ENCODE data around the gene GALNT10.

Gene GALNT10

DNA sequence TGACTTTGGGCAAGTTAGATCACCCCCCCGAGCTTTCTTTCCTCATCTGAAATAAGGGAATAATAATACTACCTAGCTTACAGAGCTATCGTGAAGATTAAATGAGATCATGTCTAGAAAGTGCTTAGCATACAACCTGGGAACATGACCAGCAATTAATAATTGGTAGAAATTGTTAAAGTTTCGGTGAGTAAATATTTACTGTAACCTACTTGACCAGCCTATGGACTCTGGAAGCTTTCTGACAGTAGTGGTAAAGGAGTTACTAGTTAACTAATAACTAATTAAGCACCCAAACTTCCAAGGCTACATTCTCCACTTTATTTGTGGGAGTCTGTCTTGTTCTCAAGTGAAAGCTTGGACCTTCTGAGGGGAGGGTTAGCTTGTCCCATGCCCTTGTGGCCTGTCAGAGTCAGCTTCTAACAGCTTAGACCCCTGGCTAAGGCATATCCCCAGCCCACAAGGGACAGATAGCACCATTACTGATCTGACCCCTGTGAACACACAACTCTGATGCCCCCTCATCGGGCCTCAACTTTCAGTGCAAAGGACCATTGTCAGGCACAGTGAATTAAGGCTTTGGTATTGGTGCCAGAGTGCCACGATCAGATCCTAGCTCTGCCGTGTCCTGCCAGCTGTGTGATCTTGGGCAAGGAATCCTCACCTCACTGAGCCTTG, 196.6 kb downstream of the GALNT10 start:
- DNase-seq = no peak

DNA sequence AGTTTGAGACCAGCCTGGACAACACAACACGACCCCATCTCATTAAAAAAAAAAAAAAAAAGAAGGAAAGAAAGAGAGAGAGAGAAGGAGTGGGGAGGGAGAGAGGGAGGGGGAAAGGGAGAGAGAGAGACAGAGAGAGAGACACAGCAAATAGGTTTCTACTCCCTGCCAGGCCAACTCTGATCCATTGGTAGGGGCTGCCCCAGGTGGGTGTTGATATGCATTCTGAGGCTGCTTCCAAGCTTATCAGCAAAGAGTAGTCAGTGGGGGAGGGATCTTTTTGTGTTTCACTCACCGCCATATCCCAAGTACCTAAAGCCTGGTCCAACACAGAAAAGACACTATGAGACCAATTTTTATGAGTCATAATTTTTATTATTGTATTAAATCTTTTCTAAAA, 198.3 kb downstream of the GALNT10 start:
- DNase-seq = no peak

DNA sequence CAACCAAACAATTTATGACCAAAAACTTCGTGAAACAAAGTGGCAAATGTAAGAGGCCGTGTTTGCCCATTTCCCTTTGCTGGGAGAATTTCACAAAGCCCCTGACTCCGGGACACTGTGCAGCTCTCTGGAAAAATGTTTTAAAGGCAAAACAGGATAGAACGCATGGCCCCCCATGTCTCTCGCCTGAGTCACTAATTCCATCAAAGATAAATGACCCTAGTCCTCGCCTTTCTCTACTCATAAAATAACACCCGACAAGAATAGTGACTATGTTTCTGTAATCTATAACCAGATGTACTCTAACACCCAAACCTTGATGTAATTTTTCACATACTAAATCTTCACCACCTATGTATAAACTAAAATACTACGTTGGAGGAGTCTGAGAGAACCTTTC, 199.6 kb downstream of the GALNT10 start:
- DNase-seq = no peak

DNA sequence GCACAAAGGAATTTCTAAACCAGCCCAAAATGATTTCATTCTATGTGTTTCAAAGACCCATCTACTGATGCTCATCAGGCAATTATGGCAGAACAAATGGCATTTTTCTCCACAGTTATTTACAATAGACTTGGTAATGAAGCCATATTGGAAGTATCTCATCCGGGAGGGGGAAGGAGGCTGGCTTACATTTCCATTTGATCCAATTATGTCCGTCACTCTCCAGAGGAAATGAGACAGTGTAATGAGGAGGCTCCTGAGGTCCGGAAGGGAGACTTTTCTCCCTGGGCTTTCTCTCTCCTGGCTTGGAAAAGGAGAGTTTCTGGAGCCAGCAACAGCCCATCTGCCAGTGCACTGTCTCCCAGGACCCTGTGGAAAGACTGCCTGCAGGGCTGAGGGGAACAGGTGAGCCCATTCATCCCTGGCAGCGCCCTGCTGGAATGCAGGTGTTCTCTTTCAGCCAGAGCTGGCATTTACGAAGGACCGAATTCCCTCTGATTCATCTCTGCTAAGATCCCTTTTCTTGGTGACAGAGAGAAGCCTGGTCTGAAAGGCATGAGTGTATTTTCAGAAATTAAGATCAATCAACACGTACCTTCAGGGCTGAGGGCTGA, 200.3 kb downstream of the GALNT10 start:
- DNase-seq = no peak

DNA sequence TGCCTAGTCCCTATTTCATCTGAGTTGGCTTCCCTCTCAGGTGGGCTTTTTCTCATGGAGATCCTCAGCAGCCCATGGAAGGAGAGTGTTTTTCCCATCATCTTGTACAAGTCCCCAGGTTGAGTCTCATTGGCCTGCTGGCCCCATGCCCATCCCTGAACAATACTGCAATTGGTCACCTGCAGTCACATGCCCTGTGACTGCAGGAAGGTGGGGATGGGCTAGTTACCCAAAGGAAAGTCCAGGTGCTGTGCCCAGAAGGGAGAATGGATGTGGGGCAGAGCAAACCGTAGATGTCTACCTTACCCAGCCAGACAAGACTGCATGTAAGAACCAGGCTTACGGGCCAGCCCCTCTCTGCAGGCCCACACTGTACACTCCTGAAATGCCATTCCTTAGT, 201.3 kb downstream of the GALNT10 start:
- DNase-seq = no peak

DNA sequence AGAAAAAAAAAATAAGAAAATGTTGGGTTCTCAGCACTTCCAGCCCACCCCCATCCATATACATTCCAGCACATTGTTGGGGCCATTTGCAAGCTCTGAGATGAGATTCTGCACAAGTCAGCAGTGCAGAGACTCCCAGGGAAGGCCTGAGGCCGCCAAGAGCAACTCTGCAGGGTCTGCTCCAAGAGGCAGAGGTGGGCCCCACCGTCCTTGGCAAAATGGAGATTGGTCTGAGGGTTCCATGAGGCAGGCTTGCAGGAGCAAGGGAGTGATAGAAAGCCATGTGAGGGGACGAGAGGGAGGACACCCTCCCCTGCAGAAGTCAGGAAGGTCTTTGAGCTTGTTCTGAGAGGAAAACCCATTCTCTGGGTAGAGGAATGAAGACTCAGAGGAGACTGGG, 203.3 kb downstream of the GALNT10 start:
- no peak for DNase-seq

DNA sequence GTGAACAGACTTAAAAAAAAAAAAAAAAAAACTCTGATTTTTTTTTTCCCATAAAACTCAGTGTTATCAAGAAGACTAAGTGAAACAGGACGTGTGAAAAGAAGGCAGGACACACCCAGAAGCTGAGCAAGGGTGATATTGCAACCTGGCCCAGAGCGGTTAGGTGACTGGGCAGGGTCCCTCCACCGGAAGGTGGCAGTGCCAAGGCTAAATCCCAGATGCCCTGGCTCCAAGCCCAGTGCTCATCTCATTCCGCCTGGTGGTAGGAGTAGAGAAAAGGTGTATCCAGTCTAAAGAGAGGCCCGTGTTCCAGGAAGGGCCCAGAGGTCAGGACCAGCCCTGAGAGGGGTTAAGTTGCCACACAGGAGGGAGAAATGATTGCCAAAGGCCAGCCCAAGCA, 203.8 kb downstream of the GALNT10 start:
- DNase-seq = no peak

DNA sequence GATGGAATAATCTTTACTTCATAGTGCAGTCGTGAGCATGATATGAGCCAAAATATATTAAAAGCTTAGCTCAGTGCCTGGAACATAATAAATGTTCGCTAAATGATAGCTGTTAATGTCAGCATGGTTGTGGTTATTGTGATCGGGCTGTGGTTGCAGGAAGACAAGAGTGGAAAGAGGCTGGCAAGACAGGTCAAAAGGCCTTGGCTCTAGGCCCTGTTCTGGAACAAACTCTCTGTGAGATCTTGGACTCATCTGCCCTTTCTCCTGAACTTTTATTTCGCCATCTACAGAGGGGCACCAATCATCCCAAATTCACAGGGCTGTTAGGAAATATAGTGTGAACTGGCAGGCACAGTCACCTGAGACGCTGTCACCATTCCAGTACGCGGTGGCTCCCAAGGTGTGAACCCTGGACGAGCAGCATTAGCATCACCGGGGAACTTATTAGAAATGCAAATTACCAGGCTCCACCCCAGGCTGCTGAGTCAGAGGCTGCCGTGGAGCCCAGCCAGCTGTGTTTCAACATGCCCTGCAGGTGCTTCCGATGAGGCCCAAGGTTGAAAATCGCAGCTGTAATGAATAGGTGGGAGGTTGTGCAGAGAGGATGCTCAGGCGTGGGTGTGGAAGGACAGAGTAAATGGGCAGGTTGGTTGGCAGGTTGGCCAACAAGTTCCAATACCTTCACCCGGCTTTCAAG, 205.0 kb downstream of the GALNT10 start:
- no peak for DNase-seq

DNA sequence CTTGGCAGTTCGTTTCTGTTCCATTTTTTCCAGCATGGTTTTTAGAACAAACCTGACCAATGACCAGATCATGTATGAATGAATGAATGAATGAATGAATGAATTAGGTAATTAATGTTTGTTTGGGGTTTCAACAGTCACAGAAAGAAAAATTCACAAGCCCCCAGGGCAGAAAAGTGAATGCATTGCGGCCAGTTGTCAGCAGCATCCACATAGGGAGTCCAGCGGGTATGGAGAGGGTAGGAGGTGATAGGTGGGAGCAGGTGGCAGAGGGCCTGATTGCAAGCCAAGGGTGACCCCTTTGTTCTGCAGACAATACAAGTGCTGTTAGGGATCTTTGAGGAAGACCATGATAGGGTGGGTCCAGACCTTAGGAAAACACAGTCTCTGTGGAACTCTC, 205.6 kb downstream of the GALNT10 start:
- DNase-seq = no peak

DNA sequence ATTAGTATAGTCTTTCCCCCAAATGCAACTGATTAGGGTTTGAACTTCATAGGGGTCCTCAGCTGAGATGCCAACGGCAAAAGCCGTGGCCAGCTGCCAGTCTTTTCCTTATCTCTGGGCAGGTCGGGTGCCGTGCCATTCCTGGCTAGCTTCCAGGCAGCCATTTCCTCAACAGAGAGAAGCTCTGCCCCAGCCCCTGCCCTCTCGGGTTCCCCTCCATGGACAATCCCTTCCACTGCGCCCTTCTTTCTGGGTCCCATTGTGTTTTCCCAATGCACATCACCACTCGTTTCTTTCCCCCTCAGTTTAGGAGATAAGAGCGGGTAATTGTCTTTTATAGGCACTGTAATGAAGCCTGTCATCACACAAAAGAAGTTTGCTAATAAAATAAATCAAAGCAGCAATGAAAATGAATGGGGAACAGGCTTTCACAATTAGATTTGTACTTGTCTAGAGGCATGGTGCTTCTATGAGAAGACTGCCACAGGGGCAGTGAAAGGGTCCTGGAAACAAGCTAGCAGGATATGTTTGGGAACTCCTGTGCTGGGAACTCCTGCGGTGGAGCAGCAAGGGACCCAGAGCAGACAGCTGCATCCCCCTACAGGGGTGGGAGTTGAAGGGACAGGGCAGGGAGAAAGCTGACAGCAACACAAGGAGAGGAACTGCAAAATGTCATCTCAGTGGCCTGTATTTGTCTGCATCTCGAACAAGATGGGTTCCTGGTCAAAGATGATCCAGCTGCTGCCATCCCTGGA, 207.3 kb downstream of the GALNT10 start:
- DNase-seq = no peak

DNA sequence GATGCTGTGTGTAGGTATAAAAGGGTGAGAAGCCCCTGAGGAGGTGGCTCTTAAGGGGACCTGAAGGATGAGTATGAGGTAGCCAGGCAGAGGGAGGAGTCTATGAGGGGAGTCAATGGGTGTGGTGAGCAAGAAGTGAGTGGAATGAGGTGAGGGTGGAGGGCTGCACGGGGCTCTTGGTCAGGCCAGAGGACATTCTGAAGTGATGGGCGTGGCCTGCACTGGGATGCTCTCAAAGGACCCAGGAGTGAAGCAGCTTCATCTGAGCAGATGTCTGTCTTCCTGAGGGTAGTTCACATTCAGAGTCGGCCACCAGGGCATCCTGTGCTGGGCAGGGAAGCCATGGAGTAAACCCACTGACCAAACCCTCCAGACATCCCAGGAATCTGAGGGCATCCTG, 210.1 kb downstream of the GALNT10 start:
- no peak for DNase-seq

DNA sequence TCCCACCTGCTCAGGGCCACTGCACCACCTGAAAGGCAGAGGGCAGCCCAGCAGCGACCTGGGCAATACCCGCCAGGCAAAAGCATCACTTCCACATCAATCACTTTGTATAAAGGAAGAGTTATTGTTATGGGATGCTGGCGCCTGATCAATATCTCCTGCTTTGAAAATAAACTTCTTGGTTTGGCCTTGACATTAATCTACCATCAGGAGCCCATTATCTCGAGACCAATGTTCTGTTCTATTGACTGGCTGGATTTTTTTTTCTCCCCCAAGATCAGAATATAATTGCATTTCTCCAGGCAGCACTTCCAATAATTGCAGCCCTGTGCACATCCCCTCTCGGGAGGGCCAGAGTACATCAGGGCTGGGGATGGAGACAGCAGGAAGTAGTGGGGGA, 210.8 kb downstream of the GALNT10 start:
- no peak for DNase-seq

DNA sequence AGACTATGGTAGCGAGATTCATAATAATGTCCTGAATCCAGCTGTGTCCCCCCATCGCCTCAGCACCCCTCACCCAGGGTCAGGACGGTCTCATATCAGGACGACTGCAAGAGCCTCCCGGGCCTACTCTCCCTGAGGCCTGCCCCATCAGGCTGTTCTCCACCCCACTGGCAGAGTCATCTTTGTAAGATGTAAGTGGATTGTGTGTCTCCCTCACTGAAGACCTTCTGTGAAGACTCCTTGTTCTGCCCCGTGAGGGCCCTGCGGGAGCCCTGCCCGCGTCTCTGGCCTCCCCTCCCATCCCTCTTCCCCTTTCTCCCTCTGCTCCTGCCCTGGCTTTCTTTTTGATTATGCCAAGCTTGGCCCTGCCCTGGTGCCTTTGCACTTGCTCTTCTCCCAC, 211.4 kb downstream of the GALNT10 start:
- DNase-seq = no peak

DNA sequence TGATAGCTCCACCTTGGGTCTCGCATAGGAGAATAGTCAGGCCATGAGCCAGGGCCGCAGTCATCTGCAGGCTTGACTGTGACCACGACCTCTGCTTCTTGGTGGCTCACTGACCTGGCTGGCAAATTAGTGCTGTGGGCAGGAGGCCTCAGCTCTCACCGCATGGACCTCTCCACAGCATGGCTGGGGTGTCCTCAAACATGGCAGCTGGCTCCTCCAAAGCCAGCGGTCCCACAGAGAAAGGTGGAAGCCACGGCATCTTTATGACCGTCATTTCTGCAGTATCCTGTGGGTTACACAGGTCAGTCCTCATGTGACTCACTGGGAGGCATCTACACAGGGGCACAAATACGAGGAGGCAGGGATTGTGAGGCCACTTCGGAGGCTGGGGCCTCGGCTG, 212.1 kb downstream of the GALNT10 start:
- no peak for DNase-seq

DNA sequence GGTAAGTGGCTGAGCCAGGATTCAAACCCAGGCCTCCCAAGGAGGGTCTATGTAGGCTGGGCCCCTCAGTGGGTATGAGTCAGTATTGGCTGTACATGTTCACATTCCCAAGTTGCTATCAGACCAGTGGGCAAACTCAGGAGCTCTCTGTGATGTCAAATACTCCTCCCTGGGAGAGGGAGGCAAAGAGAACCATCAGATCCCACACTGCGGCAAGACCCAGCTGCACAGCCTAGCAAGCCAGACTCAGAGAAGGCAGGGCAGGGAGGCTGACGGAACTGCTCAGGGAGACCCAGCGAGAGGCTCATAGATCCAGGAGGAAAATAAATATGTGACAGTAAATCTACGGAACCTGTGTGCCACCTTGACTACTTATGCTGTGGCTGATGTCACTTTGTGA, 212.7 kb downstream of the GALNT10 start:
- DNase-seq = no peak

DNA sequence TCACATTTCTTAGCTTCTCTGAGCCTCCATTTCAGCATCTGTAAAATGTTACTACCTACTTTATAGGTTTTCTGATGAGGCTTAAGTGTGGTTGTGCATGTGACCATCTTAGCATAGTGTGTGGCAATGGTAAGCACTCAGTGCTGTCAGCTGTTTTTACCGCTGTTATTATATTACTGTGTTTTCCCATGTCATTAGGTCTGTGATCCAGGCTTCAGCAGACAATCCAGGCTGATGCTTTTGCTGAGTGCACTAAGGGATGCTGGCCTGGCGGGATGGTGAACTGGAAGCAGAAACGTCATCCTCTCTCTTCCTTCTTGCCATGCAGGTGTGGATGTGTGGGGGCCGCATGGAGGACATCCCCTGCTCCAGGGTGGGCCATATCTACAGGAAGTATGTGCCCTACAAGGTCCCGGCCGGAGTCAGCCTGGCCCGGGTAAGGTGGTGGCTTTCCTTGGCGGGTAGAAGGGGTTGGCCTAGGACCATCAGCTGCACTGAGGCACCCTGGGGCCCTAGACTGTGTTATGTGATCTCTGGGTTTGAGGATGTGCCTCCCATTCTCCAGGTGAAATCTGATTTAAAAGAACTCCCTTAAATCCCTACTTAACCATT, 213.3 kb downstream of the GALNT10 start:
- DNase-seq = no peak

DNA sequence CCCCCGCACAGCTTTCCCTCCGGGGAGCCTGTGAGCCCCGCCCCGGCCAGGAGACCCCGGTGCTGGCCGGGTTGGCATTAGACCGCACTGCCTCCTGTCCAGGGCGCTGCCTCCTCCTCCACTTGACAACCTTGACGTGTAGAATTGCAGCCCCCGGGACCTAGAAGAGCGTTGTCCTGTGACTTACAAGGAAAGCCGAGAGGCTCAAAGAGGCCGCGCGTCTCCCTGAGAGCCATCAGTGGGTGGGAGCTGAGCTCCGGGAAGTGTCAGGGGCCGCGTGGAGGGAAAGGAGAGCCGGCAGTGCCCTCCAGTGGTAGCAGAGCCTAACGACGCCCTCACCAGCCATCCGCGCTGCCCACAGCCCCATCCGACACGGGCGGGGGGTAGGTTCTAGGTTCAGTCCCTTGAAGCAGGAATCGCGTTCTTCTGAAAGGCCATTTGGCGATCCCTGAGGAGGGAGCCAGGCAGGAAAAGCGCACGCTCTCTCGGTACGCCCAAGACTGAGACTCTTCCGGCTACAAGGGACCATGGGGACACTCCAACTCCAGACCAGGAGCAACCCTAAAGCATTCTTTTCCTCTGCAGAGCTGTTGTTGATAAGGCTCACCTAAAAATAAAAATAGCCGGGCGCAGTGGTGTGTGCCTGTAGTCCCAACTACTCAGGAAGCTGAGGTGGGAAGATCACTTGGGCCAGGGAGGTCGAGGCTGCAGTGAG, 214.7 kb downstream of the GALNT10 start:
- DNase-seq = peak; percentile 48 to 49

DNA sequence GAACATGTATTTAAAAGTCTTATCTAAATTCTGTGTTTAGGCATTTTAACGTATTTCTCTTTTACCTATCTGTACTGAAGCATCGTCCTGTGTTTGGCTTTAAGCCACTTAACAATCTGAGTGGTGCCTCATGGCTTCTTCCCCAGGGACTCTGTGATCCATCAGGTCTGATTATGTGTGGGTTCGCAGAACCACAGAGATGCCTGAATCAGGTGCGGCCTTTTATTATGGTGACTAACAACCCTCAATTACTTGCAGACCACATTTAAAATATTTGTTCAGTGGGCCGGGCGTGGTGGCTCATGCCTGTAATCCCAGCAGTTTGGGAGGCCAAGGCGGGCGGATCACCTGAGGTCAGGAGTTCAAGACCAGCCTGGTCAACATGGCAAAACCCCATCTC, 215.7 kb downstream of the GALNT10 start:
- DNase-seq = no peak

DNA sequence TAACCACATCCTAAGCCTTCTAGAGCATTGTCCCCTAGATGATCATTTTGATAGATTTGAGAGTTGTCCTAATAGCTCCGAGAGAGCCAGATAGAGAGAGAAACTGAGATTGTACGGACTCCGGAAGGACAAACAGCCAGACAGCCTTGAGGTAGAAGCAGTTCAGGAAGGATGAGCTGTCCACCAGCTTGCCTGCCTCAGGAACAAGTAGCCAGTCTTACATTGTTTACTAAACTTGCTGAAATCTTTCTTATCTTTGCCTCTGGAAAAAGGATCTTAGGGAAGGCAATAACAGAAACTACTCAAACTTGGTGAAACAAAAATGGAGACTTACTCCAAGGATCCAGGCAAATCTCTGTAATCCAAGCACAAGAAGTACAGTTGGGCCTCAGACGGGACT, 216.3 kb downstream of the GALNT10 start:
- DNase-seq = no peak

DNA sequence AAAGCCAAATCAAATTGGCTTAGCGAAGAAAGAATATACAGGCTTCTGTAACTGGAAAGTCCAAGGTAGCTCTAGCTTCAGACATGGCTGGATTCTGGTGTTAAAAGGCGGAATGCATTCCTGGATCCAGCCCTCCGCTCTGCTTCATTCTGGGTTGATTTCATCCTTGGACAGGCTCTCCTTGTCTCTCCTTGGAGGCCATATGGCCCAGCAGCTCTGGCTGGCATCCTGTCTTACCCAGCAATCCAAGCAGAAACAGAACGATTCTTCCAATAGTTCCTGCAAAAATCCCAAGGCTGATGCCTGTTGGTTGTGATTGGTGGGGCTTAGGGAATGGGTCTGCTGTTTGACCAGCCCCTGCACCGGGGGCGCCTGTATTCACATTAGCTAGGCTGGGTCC, 218.3 kb downstream of the GALNT10 start:
- DNase-seq = no peak

DNA sequence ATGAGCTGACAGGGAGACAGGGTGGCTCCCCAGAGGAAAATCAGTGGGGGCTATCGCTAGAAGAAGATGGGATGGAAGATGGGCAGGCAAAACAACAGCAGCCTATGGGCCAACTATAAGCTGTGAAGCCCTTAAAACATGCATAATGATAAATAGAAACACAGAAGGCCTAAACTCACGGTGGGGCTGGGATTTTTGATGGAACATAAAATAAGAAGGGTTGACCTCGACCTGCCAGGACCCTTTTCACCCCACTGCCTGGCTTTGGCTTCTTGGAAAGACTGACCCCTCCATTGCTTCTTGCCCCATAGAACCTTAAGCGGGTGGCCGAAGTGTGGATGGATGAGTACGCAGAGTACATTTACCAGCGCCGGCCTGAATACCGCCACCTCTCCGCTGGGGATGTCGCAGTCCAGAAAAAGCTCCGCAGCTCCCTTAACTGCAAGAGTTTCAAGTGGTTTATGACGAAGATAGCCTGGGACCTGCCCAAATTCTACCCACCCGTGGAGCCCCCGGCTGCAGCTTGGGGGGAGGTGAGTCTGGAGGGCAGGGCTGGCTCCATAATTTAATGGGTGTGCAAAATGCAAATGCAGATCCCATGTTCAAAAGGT, 218.8 kb downstream of the GALNT10 start:
- DNase-seq = no peak

DNA sequence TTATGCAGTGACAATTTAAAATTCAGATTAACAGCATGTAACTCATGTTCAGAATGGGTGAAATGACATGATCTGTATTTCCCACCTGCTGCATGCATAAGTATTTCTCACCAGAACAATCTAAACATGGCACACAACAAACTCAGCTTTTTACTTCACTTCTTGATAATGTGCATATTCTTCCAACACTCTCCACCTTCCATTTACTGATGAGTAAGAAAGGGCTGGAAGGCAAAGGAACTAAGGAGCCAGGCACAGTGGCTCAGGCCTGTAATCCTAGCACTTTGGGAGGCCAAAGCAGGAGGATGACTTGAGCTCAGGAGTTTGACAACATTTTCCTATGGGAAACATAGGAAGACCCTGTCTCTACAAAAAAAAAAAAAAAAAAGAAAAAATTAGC, 219.5 kb downstream of the GALNT10 start:
- DNase-seq = no peak
